PC-3 (cell line): ENCODE data around the gene CMBL. TPM values are rescaled to one million over a fixed set of nuclear protein-coding genes. Genes with fewer than 3 reads are reported as not detected.
A peak's percentile ranks its signal among the peaks of the same experiment; 100 is the strongest.

Source experiments
- ATAC-seq: fragments of 200-7000 bp; cut with Tn5 transposase; 2 replicates; pipeline ENCODE4 v1.9.1; 2020; ENCODE audit warnings: mild to moderate bottlenecking, moderate library complexity
- BruUV-seq: library from RNA; stranded (reverse); fragments of 400-500 nt; replicated peaks from 2 replicates; lab custom pipeline; 2021; lab: Mats Ljungman, UMichigan
- CTCF ChIA-PET: fragments of 300-600 bp; sonication (Branson Sonifier 250); formaldehyde crosslinking; loops from one replicate; lab custom pipeline; 2022; ENCODE audit warnings: antibody characterized with exemption; lab: Charles Lee
- POLR2A ChIA-PET: fragments of 300-600 bp; sonication (Branson Sonifier 250); formaldehyde crosslinking; loops from one replicate; lab custom pipeline; 2022; ENCODE audit warnings: antibody characterized with exemption; ENCODE audit not compliant: unreplicated experiment; lab: Charles Lee
- DNase-seq: peaks from one replicate; pipeline ENCODE4 v3.0.0-alpha.2; 2015
- H2AFZ ChIP-seq: fragments of 300-600 bp; sonication (generic); 2 replicates; pipeline ENCODE4 v1.6.0; 2016; ENCODE audit warnings: antibody characterized with exemption, low read length
- H3F3A ChIP-seq: fragments of 300-600 bp; sonication (generic); one replicate; pipeline ENCODE4 v1.6.0; 2017; ENCODE audit warnings: antibody characterized with exemption, low read length, control low read depth, mild to moderate bottlenecking; ENCODE audit not compliant: unreplicated experiment
- H3K27ac ChIP-seq: fragments of 300-600 bp; sonication (generic); 2 replicates; pipeline ENCODE4 v1.5.1; 2016; ENCODE audit warnings: mild to moderate bottlenecking, low read length
- H3K27me3 ChIP-seq: fragments of 300-600 bp; sonication (generic); 2 replicates; pipeline ENCODE4 v1.6.1; 2016; ENCODE audit warnings: low read length, mixed read lengths
- H3K36me3 ChIP-seq: fragments of 300-600 bp; sonication (generic); 2 replicates; pipeline ENCODE4 v1.6.1; 2016; ENCODE audit warnings: low read depth, mixed run types, low read length, mixed read lengths
- H3K4me1 ChIP-seq: fragments of 300-600 bp; sonication (generic); 2 replicates; pipeline ENCODE4 v1.5.1; 2016; ENCODE audit warnings: low read length; ENCODE audit not compliant: insufficient read depth
- H3K4me2 ChIP-seq: fragments of 300-600 bp; sonication (generic); 2 replicates; pipeline ENCODE4 v1.6.0; 2016; ENCODE audit warnings: low read length
- H3K4me3 ChIP-seq: fragments of 300-600 bp; sonication (generic); 2 replicates; pipeline ENCODE4 v1.5.1; 2016; ENCODE audit warnings: mild to moderate bottlenecking, low read length, mixed read lengths
- H3K79me2 ChIP-seq: fragments of 300-600 bp; sonication (generic); 2 replicates; pipeline ENCODE4 v1.6.1; 2017; ENCODE audit warnings: low read length, mixed read lengths
- H3K9ac ChIP-seq: fragments of 300-600 bp; sonication (generic); 2 replicates; pipeline ENCODE4 v1.6.0; 2016; ENCODE audit warnings: mild to moderate bottlenecking, low read length
- H3K9me2 ChIP-seq: fragments of 300-600 bp; sonication (generic); replicated peaks from 2 replicates; pipeline ENCODE4 v1.6.1; 2016; ENCODE audit warnings: mixed run types, low read length, mixed read lengths
- H3K9me3 ChIP-seq: fragments of 300-600 bp; sonication (generic); 2 replicates; pipeline ENCODE4 v1.6.1; 2016; ENCODE audit warnings: low read length, mixed read lengths
- H4K20me1 ChIP-seq: fragments of 300-600 bp; sonication (generic); 2 replicates; pipeline ENCODE4 v1.6.1; 2016; ENCODE audit warnings: low read length, mixed read lengths
- CTCF ChIP-seq: fragments of 300-600 bp; sonication (generic); conservative IDR thresholded peaks from 2 replicates; pipeline ENCODE4 v1.5.1; 2017; ENCODE audit warnings: antibody characterized with exemption, low read depth, mild to moderate bottlenecking, low read length
- EZH2 ChIP-seq: fragments of 300-600 bp; sonication (generic); IDR thresholded peaks from one replicate; pipeline ENCODE4 v1.6.1; 2017; ENCODE audit warnings: antibody characterized with exemption, mild to moderate bottlenecking, low read length; ENCODE audit not compliant: unreplicated experiment
- EZH2phosphoT487 ChIP-seq: fragments of 300-600 bp; sonication (generic); IDR thresholded peaks from 2 replicates; pipeline ENCODE4 v1.6.1; 2018; ENCODE audit warnings: mild to moderate bottlenecking, antibody characterized with exemption, low read length, borderline replicate concordance
- intact Hi-C: fragments of 100-400 bp; cut with micrococcal nuclease; formaldehyde crosslinking; loops from 2 replicates; pipeline ENCODE4 v1.9.0; 2023
- total RNA-seq: library from RNA; depleted of rRNA; stranded (reverse); fragments of >200 nt; gene quantifications from 2 replicates; pipeline ENCODE4 v1.2.3, GENCODE V29; 2014

The CMBL gene
- total RNA-seq, 1 experiment from 2014 or later: 35.7 TPM

GRCh38 chr5:10266137-10266536, 41.6 kb downstream of the CMBL start:
- no peaks in the 10 kb centered on the region for H3K79me2 ChIP-seq
- intact Hi-C loops: no loop called here
- BruUV-seq: TSS peak; percentile 5
- no peaks in the 10 kb centered on the region for H3K9me2 ChIP-seq
- H3K9ac ChIP-seq: no peak overlapping the region
- TF ChIP-seq CTCF (no peak), EZH2 (no peak), EZH2phosphoT487 (no peak)
- H2AFZ ChIP-seq: no peak overlapping the region
- H3K27ac ChIP-seq: no peak overlapping the region
- ChIA-PET POLR2A (no interaction called here), CTCF (no interaction called here)
- no peak overlapping the region for H3K4me2 ChIP-seq
- ATAC-seq (no peak), DNase-seq (no peak)
- peaks cover 12% of the 10 kb centered on the region for H3K4me1 ChIP-seq
- peaks cover 45% of the 10 kb centered on the region for H3K36me3 ChIP-seq
- peaks cover 24% of the 10 kb centered on the region for H3F3A ChIP-seq
- H4K20me1 ChIP-seq: peaks cover 8% of the 10 kb centered on the region; the same call in 1 of the 2 replicates
- no peak overlapping the region for H3K4me3 ChIP-seq
- H3K27me3 ChIP-seq: no peaks in the 10 kb centered on the region
- H3K9me3 ChIP-seq: no peaks in the 10 kb centered on the region

DNA sequence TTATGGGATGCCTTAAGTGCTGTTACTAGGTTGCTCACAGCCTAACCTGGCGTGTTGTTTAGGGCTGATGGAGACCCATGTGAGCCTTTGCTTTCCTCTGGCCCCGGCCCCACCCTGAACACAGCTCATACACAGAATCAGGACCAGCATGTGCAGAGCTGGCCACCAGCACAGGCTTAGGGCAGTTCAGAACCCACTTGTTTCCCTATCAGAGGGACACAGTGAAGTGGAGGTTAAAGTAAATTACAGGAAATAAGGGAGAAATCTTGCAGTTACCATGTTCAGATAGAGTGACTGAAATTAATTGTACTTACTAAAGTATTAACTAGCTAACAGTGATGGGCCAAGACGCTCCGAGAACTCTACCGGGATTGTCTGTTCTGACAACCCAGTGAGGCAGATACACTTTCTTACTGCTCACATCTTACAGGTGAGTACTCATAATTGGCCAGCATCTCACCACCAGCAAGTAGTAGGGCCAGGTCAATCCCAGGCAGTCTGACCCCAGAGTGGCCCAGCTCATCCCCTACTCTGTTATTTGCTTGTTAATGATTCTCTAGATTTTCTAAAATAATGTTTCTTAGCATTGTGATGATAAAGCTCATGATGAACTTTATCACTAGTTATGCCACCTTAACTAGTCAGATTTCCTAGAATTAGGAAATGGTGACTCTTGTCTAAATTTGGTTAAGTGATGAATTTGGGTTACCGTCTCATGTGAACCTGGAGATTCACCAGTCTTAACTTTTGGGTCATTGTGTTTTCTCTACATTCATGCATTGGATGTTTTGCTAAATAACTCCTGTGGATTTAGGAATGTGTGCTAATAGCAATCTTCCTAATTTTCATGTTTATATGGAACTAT, 42.2 kb downstream of the CMBL start:
- Histone ChIP-seq H3K9me2 (no peaks in the 10 kb centered on the region), H3K27me3 (no peaks in the 10 kb centered on the region), H3K27ac (no peak overlapping the region), H3K79me2 (no peaks in the 10 kb centered on the region), H3K4me3 (no peak overlapping the region), H3K4me2 (no peak overlapping the region), H3K9me3 (no peaks in the 10 kb centered on the region), H3K36me3 (peaks cover 51% of the 10 kb centered on the region), H3F3A (peaks cover 24% of the 10 kb centered on the region), H2AFZ (no peak overlapping the region), H3K4me1 (peaks cover 12% of the 10 kb centered on the region), H3K9ac (no peak overlapping the region), H4K20me1 (peaks cover 15% of the 10 kb centered on the region; the same call in 1 of the 2 replicates)
- no peak for DNase-seq
- no peak for ATAC-seq
- CTCF ChIA-PET: no interaction called here
- POLR2A ChIA-PET: no interaction called here
- no peak for TF ChIP-seq EZH2
- TF ChIP-seq CTCF: no peak
- no peak for TF ChIP-seq EZH2phosphoT487
- BruUV-seq: no TSS peak
- intact Hi-C loops: no loop called here

- Histone ChIP-seq H3K27ac (no peak overlapping the region), H3F3A (peaks cover 24% of the 10 kb centered on the region), H4K20me1 (peaks cover 23% of the 10 kb centered on the region; the same call in 1 of the 2 replicates), H3K4me1 (peaks cover 12% of the 10 kb centered on the region), H3K9me2 (no peaks in the 10 kb centered on the region), H3K36me3 (peaks cover 60% of the 10 kb centered on the region), H3K27me3 (no peaks in the 10 kb centered on the region), H3K79me2 (no peaks in the 10 kb centered on the region), H3K9ac (no peak overlapping the region), H2AFZ (no peak overlapping the region), H3K9me3 (no peaks in the 10 kb centered on the region), H3K4me3 (no peak overlapping the region), H3K4me2 (no peak overlapping the region)
- ChIA-PET POLR2A (no interaction called here), CTCF (no interaction called here)
- DNase-seq (no peak), ATAC-seq (no peak)
- intact Hi-C loops: no loop called here
- no TSS peak for BruUV-seq
- TF ChIP-seq EZH2phosphoT487: no peak
- no peak for TF ChIP-seq EZH2
- TF ChIP-seq CTCF: no peak
Observed at GRCh38 chr5:10264604-10265003, 43.1 kb downstream of the CMBL start.
